NCI-H345 (cell line): ENCODE data around the gene ACO2.

Experiments used
- DNase-seq: peaks from one replicate; lab custom pipeline; 2025; lab: John Stamatoyannopoulos, UW

ACO2 gene

DNA sequence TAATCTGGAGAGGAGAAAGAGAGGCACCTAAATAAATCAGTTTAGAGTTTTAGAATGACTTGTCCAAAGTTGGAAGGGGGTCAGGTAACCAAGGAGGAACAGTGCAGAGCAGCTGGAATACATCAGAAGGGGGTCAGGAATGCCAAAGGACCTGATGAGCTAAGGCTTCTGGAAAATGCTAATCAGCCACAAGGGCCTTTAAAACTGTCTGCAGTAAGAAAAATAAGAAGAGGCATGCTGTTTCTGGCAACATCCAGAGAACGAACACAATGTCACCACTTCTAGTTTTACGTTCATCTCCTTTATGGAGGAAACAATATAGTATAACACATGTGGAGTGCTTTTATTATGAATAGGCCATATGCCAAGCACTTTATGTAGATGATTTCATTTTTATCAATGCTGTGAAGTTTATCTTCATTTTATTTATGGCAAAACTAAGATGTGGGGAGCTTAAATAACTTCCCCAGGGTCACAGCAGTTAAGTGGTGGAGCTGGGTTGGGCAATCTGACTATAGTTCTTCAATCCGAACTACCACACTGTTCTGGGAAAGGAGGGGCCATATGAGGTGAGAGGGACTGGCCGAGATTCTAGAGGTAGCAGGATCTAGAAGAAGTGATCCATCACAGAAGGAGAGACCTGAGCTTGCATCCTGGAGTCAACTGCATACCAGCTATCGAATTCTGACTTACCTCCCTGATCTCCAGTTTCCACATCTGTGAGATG lies 22.6 kb downstream of the ACO2 start:
- DNase-seq, result no peak

DNA sequence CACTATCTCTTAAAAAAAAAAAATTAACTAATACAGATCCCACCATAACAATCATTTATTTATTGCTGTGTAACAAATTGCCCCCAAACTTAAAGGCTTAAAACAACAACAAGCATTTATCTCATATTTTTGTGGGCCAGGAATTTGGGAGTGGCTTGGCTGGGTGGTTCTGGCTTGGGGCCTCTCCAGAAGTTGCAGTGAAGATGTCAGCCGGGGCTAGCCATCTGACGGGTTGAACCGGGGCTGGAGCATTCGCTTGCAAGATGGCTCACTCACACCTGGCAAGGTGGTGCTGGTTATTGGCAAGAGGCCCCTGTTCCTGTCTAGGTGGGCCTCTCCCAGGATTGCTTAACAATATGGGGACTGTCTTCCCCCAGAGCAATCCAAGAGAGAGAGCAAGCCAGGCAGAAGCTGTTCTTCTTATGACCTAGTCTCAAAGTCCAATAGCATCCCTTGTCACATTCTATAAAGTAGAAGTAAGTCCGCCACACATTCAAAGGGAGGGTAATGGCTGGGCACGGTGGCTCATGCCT lies 29.5 kb downstream of the ACO2 start:
- DNase-seq, result no peak

DNA sequence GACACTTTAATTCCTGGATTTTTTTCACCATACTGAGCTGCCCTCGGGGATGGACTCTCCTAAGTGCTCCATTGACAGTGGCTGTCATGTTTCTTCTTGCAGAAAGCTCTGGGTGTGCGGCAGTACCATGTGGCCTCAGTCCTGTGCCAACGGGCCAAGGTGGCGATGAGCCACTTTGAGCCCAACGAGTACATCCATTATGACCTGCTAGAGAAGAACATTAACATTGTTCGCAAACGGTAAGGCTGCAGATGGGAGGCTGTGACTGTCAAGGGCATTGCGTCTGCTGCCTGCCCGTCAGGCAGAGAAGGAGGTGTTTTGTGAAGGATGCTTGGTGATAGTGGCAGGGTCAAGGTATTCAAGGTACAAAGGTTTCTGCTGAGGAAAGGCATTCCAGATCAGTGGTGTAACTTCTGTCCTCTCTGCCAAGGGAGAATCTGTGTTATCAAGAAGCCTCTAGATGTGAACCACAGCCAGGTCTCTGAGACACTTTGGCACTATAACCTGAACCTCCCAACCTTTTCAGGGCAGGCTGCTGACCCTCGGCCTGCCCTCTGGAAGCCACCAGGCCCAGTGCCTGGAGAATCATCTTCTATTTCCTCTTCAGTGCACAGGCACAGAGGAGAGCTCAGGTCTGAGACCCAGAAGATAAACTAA lies 30.8 kb downstream of the ACO2 start:
- DNase-seq, result no peak

DNA sequence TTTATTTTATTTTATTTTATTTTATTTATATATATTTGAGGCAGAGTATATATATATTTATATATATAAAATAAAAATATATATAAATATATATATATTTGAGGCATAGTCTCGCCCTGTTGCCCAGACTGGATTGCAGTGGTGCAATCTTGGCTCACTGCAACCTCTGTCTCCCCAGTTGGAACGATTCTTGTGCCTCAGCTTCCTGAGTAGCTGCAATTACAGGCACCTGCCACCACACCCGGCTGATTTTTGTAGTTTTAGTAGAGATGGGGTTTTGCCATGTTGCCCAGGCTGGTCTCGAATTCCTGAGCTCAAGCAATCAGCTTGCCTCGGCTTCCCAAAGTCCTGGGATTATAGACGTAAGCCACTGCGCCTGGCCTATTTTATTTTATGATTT lies 31.4 kb downstream of the ACO2 start:
- no peak for DNase-seq

DNA sequence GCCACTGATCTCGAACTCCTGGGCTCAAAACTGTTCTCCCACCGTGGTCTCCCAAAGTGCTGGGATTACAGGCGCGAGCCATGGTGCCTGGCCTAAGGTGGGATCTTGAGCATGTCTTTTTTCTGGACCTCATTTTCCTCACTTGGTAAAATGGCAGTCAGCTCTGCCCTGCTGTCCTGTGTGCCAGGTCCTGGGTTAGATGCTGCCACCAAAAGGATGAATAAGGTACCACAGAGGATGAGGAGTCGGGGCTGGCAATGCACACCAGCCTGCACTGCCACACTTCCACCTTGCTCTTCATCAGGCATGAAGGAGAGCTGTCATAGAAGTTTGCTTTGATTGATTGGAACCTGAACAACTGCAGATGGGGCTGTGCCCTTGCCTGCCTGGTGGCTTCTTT lies 32.3 kb downstream of the ACO2 start:
- DNase-seq, result no peak

DNA sequence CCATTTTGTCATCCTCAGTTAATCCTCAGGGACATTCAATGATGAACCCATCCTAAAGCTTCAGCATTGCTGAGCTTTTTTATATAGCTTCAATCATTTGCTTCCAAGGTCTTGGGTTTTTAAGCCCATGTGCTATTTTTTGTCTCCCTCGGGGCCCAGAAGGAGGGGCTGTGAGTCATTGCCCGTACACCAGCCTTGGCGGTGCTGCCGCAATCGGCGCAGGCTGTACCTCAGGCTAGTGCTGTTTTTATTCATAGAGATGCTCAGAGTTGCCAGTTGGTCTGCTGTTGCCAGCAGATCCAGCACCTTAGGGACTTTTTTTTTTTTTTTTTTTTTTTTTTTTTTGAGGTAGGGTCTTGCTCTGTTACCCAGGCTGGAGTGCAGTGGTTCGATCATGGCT lies 35.5 kb downstream of the ACO2 start:
- DNase-seq, result no peak

DNA sequence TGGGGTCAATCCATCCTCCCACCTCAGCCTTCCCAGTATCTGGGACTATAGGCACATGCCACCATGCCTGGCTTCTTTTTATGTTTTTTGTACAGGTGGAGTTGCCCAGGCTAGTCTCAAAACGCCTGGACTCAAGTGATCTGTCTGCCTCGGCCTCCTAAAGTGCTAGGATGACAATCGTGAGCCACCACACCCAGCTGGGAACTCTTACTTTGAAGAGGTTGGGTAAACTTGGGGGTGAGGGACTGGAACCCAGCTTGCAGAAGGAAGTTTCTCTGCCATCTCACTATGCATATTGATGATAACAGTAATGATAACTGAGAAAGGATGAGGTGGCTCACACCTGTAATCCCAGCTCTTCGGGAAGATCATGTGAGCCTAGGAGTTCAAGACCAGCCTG lies 35.9 kb downstream of the ACO2 start:
- no peak for DNase-seq

DNA sequence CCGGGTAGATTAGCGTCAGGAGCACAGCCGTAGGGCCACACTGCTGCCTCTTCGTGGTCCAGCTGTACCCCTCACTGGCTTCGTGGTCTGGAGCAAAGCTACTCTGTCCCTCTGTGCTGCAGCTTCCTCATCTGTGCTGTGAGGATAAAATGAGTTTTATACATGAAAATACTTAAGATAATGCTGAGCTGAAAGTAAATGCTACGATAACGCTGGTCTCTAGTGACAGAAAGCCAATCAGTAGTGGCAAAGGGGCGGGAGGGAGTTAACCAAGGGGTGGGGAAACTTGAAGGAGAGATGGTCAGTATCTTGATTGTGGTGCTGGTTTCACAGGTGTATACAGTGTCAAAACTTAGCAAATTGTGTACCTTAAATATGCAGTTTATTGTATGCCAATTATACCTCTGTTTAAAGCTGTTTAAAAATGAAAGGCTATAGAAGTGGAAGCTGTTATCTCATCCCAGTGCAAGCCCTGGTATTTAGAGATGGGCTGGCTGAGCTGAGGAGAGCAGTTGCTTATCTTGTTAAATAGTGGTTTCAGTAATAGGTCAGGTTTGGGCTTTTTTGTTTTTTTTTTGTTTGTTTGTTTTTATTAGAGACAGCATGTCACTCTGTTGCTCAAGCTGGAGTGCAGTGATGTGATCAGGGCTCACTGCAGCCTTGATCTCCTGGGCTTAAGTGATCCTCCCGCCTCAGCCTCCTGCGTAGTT lies 36.7 kb downstream of the ACO2 start:
- no peak for DNase-seq

DNA sequence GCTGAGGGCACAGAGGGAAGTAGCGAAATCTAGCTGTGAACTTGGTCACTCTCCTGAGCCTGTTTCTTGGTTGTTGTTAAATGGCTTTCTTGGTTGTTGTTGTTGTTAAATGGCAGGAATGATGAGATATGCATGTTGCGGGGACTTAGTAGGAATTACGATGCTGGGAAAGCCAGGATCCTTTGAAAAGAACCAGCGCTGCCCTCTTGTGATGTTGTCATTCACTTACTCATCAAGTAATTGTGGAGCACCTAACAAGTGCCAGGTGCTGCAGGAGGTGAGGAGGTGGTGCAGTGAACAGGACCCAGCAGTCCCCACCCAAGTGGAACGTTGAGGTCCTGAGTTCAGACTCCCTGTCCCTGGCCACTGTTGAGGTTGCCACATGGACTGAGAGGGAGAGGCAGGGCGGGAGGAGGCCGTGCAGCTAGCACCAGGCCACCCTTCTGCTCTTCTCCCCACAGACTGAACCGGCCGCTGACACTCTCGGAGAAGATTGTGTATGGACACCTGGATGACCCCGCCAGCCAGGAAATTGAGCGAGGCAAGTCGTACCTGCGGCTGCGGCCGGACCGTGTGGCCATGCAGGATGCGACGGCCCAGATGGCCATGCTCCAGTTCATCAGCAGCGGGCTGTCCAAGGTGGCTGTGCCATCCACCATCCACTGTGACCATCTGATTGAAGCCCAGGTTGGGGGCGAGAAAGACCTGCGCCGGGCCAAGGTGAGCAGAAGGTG lies 38.6 kb downstream of the ACO2 start:
- DNase-seq, result no peak

DNA sequence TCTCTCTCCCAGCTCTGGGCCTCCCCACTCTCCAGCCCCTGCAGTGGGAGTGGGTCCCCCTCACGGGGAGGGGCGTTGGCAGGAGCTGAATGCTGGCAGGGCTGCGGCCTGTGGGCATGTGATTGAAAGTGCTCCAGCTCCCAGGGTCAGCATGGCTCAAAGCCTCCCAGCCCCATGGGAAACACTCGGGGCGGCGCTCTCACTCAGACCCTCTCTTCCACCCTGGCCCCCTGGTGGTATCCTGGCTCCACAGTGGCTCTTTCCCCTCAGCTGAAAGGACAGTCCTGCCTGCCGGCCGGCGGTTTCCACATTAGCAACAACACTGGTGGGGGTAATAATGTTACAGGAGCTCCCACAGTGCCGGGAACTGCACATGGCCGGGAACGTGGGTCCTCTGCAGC lies 39.9 kb downstream of the ACO2 start:
- no peak for DNase-seq

DNA sequence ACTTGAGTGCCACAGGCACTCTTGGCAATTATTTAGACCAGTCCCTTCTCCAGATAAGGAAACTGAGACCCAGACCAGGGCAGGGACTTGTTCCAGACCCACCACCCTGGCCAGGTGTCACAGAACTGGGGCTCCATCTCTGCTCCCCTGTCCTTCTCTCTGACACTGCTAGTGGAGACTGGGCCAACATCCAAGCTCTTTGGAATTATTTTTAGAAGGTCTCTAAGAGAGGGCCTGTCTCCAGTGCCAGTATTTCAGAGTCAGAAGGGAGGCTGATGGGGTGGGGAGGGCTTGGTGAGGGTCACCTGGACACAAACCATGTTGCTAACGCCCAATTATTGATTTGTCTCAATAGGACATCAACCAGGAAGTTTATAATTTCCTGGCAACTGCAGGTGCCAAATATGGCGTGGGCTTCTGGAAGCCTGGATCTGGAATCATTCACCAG lies 42.6 kb downstream of the ACO2 start:
- no peak for DNase-seq

DNA sequence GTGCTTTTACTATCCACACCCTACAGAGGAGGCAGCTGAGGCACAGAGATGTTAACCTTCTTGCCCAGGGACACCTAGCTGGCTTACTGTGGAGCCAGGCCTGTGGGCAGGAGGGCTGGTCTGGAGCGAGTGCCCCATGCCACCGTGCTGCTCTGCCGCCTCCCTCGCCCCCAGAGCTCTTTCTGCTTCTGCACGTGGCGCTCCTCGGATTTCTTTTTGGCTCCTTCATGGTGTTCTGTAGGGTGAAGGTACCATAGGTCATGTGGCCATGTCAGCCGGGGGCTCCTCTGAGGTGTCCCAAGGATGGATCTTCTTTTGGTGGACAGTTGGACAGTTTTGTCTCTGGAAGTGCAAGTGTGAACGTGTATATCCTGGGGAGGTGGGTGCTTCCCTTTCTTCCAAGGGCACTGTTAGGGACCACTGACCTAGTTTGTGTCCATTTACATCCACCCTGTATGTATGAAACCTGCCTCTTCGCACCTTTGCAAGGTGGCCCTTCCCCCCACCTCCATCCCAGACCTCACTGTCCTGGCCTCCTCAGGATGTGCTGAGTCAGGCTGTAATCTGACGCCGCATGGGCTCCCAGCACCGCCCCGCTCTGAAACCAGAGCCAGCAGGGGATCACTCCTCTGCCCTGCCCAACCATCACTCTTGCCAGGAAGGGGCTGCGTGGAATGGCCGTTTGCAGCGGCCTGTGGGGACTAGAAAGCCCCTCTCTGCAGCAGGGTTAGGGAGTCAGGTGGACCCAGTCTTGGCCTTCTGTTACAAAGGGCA lies 43.7 kb downstream of the ACO2 start:
- no peak for DNase-seq

DNA sequence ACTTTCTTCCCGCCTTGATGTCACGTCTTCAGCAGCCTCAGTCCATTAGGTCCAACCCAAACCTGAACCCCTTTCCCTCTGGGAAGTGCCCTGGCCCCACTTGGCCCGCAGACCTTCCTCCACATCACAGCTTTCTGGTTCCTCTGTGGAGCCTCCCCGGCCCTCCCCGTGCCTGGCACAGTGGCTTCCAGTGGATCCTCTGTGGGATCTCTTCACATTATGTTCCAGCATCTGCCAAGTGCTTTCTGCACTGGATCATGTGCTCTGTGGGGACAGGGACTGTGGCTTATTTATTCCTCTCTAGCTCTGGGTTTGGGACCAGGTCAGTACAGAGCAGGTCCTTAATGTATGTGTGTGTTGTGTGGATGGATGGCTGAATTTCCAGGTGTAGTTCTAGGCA lies 44.5 kb downstream of the ACO2 start:
- DNase-seq, result no peak

DNA sequence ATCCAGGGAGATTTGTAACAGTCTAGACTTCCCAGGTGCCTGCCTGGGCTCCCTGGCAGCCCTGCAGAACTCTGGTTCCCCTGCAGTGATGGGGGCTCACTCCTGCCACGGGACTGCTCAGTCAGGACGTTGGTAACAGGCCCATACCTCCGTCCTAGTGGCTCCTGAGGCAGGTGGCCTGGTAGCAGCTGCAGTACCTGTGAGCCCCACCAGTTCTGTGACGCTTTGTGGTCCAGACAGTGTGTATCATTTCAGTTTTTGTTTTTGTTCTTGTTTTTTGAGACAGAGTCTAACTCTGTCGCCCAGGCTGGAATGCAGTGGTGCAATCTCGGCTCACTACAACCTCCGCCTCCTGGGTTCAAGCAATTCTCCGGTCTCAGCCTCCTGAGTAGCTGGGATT lies 47.5 kb downstream of the ACO2 start:
- no peak for DNase-seq

DNA sequence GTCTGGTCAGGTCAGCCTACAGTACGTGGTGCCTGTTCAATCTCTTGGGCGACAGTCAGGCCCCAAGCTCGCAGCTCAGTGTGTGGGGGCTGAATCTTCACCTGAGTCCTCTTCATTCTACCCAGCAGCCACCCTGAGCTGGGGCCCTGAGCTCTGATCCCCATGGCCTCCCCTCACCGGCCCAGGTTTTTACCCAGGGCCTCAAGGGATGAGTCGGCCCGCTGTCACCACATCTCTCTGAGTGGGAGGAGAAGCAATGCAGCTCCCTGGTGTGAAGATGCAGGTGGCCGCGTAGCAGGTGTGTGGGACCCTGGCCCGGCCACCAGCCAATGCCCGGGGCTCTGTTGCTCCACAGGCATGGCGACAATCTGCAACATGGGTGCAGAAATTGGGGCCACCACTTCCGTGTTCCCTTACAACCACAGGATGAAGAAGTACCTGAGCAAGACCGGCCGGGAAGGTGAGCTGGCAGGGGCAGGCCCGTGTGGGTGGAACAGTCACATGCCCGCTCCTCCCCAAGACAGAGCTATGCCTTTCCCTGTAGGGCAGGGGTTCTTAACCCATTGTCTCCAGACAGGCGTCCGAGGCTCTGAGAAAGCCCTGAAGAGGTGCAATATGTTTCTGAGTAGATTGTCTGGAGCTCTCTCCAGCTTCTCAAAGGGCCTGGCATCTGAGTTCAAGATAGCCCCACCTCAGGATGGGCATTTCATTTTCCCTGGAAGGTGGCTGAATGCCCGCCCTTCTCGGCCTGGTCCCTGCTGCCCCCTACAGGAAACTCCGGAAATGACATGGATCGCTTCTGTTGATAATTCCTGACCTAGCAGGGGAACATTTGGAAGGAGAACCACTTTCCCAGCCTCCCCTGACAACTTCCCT lies 48.5 kb downstream of the ACO2 start:
- DNase-seq, result peak; percentile 35

DNA sequence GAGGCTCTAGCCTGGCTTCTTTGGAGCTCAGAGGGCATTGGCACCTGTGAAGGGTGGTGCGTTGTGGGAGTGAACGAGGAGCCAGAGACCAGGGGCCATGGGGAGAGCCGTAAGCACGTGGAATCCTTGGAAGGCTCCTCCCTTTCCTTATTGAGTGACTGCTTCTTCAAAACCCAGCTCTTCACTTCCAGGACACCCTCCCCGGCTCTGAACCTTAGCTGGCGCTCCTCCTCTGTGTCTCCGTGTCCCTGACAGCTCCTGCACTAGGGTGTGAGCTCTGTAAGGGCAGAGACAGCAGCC lies 49.1 kb downstream of the ACO2 start:
- DNase-seq, result no peak

DNA sequence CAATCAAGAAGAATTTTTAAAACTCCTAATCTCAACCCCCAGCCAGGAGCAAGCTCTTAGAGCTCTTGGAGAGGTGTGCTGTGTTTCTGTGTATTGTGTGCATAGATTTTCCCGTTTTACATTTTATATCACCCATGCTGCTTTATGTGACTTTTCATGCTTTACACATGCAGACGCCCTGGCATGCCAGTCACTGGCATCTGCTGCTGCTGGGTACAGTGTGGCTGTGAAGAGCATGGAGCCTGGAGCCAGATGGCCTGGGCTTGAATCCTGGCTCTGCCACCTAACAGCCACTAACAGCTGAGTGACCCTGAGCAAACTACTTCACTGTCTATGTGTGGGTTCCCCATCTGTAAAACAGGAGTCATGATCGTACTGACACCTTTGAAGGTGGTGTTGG lies 52.2 kb downstream of the ACO2 start:
- no peak for DNase-seq

DNA sequence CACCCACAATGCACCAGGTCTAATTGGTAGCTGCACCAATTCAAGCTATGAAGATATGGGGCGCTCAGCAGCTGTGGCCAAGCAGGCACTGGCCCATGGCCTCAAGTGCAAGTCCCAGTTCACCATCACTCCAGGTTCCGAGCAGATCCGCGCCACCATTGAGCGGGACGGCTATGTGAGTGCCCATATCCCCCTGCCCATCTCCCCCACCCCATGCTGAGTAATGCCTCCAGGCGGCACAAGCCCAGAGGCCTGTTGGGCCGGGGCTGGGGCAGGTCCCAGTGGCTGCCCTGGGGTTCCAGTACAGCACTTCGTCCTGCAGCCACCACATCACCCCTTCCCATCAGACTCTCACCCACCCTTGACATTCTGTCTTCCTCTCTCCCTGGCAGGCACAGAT lies 53.9 kb downstream of the ACO2 start:
- no peak for DNase-seq

DNA sequence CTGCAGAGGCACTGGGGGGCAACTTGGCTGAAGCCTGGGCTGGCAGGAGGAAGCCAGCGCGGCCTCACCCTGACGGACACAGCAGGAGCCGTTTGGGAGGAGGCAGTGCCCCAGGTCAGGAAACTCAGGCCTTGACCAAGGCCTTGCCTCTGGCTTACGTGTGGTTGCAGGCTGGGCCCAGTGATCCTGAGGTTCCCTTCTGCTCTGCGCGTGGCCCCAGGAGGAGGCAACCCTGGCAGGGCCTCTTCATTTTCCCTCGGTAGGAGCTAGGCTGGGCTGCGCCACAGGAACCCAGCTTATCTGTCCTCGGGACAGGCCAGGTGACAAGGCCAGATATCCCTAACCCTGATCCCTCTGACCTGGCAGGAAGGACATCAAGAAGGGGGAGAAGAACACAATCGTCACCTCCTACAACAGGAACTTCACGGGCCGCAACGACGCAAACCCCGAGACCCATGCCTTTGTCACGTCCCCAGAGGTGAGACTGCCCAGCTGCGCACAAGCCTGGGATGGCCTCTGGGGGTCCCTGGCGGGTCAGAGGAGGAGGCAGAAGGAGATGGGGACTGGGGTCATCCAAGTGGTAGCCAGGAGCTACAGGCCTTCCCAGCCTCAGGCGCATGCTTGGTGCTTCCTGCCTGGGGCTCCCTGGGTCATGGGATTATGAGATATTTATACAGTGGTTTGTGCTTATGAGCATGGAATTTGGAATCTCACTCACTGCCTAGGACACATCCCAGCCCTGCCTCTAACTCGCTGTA lies 54.7 kb downstream of the ACO2 start:
- no peak for DNase-seq

DNA sequence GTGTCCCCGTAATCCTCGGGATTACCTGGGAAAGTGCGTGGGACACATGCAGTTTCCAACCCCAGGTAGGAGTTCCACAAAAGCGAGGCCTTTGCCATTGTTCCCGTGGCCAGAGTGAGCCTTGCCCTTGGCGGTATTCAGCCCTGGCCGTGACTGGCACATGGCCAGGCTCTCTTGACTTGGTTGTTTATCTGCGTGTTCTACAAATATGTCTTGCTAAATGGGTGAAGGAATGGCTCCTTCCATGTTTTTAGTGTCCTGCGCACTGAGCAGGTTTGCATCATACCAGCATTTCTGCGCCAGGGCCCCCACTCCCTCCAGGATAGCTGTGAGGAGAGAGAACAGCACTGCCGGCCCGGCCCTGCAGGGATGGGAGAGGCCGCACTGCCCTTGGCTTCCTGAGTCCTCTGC lies 55.3 kb downstream of the ACO2 start:
- no peak for DNase-seq
